Measurements from ENCODE around the gene COL21A1. TPM values are rescaled to one million over a fixed set of nuclear protein-coding genes. Genes with fewer than 3 reads are reported as not detected.

COL21A1 gene
- total RNA-seq, 4 donors from 2014 or later = 0.47 to 0.67 TPM; not detected in 2

- DNase-seq = no peak
- Histone ChIP-seq H3K27ac (no peak overlapping the region), H3K9me3 (no peaks in the 10 kb centered on the region), H3K27me3 (no peaks in the 10 kb centered on the region), H3K4me1 (no peaks in the 10 kb centered on the region), H3K4me3 (no peak overlapping the region), H3K36me3 (no peaks in the 10 kb centered on the region)
- no peak for TF ChIP-seq CTCF (IDR thresholded peaks at IDR 0.05)
- no peak for TF ChIP-seq POLR2A (IDR thresholded peaks at IDR 0.05)
Measured at GRCh38 chr6:56032715-56033260, 214.6 kb downstream of the COL21A1 start.

GRCh38 chr6:56027865-56028264 lies 219.5 kb downstream of the COL21A1 start:
- no peaks in the 10 kb centered on the region for H3K36me3 ChIP-seq
- H3K27me3 ChIP-seq = no peaks in the 10 kb centered on the region
- DNase-seq = no peak
- no peak for TF ChIP-seq POLR2A (IDR thresholded peaks at IDR 0.05)
- no peak for TF ChIP-seq CTCF (IDR thresholded peaks at IDR 0.05)
- no peak overlapping the region for H3K27ac ChIP-seq
- H3K4me3 ChIP-seq = no peak overlapping the region
- no peaks in the 10 kb centered on the region for H3K9me3 ChIP-seq
- H3K4me1 ChIP-seq = no peaks in the 10 kb centered on the region

GRCh38 chr6:56026455-56027180 lies 220.8 kb downstream of the COL21A1 start:
- no peak for DNase-seq
- no peaks in the 10 kb centered on the region for H3K4me1 ChIP-seq
- H3K27ac ChIP-seq = no peak overlapping the region
- H3K4me3 ChIP-seq = no peak overlapping the region
- no peaks in the 10 kb centered on the region for H3K36me3 ChIP-seq
- no peaks in the 10 kb centered on the region for H3K27me3 ChIP-seq
- H3K9me3 ChIP-seq = no peaks in the 10 kb centered on the region
- TF ChIP-seq POLR2A (IDR thresholded peaks at IDR 0.05) (no peak), CTCF (IDR thresholded peaks at IDR 0.05) (no peak)

GRCh38 chr6:56025795-56026194 lies 221.6 kb downstream of the COL21A1 start:
- Histone ChIP-seq H3K27ac (no peak overlapping the region), H3K9me3 (no peaks in the 10 kb centered on the region), H3K27me3 (no peaks in the 10 kb centered on the region), H3K36me3 (no peaks in the 10 kb centered on the region), H3K4me3 (no peak overlapping the region), H3K4me1 (no peaks in the 10 kb centered on the region)
- DNase-seq = no peak
- TF ChIP-seq CTCF (IDR thresholded peaks at IDR 0.05) (no peak), POLR2A (IDR thresholded peaks at IDR 0.05) (no peak)

- DNase-seq = no peak
- Histone ChIP-seq H3K36me3 (no peaks in the 10 kb centered on the region), H3K9me3 (no peaks in the 10 kb centered on the region), H3K27ac (no peak overlapping the region), H3K27me3 (no peaks in the 10 kb centered on the region), H3K4me3 (no peak overlapping the region), H3K4me1 (no peaks in the 10 kb centered on the region)
- no peak for TF ChIP-seq CTCF (IDR thresholded peaks at IDR 0.05)
Measured at GRCh38 chr6:56024931-56025330, 222.4 kb downstream of the COL21A1 start.
